Stomach (tissue), 4 donors: ENCODE results near the gene CCDC24.

Experiments
- POLR2AphosphoS5 ChIP-seq, 3 donors: sonication (generic); formaldehyde crosslinking; IDR thresholded peaks; one replicate each; pipeline ENCODE4 v1.6.1; 2016; ENCODE audit warnings: antibody characterized with exemption in 3 of 3
- TF ChIP-seq, protein P1 (sequence below), 7 experiments: fragments of 450-650 bp in 4 of 7; fragments of 200-600 bp in 3 of 7; sonication (generic) in 3 of 7; IDR thresholded peaks; one replicate each; pipeline ENCODE4 v1.5.1; 2016 to 2019; ENCODE audit warnings: antibody characterized with exemption in 7 of 7, control low read depth in 2 of 7, mild to moderate bottlenecking in 1 of 7

DNA sequence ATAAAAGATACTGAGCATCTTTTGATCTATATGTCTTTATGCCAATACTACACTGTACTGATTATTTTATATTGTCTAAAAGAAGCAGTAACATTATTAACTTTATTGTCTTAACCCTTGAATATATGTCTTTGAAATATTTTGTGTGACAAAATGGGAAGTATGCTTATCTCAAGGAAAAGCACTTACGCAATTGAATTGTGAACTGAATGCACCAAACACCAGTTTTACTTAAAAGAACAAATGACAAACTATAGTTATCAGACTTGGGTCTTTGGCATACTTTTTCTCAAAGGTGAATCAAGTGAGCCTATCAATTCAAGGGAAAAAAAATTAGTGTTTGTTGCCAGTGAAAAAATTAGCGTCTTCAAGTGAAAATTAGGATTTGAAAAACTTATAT is 49.0 kb downstream of the CCDC24 start:
- TF ChIP-seq, protein P1, sequence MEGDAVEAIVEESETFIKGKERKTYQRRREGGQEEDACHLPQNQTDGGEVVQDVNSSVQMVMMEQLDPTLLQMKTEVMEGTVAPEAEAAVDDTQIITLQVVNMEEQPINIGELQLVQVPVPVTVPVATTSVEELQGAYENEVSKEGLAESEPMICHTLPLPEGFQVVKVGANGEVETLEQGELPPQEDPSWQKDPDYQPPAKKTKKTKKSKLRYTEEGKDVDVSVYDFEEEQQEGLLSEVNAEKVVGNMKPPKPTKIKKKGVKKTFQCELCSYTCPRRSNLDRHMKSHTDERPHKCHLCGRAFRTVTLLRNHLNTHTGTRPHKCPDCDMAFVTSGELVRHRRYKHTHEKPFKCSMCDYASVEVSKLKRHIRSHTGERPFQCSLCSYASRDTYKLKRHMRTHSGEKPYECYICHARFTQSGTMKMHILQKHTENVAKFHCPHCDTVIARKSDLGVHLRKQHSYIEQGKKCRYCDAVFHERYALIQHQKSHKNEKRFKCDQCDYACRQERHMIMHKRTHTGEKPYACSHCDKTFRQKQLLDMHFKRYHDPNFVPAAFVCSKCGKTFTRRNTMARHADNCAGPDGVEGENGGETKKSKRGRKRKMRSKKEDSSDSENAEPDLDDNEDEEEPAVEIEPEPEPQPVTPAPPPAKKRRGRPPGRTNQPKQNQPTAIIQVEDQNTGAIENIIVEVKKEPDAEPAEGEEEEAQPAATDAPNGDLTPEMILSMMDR (IDR thresholded peaks at IDR 0.05) = no peak
- no peak for TF ChIP-seq POLR2AphosphoS5 (IDR thresholded peaks at IDR 0.05)
